MM.1S (cell line): ENCODE data around the gene BOK.

ENCODE experiments used
- DNase-seq: peaks from one replicate; pipeline ENCODE4 v3.0.0-alpha.2; 2015
- H2AFZ ChIP-seq: fragments of 300-600 bp; sonication (generic); 2 replicates; pipeline ENCODE4 v1.6.0; 2016; ENCODE audit warnings: antibody characterized with exemption, low read length
- H3F3A ChIP-seq: fragments of 300-600 bp; sonication (generic); 2 replicates; pipeline ENCODE4 v1.6.1; 2016; ENCODE audit warnings: mild to moderate bottlenecking, antibody characterized with exemption, low read length, moderate library complexity, mixed read lengths; ENCODE audit not compliant: insufficient read depth
- H3K27ac ChIP-seq: fragments of 300-600 bp; sonication (generic); 2 replicates; pipeline ENCODE4 v1.5.1; 2016; ENCODE audit warnings: mild to moderate bottlenecking, low read length
- H3K27me3 ChIP-seq: fragments of 300-600 bp; sonication (generic); replicated peaks from 2 replicates; pipeline ENCODE4 v1.6.0; 2016; ENCODE audit warnings: low read length; ENCODE audit not compliant: insufficient read depth
- H3K36me3 ChIP-seq: fragments of 300-600 bp; sonication (generic); replicated peaks from 2 replicates; pipeline ENCODE4 v1.6.1; 2016; ENCODE audit warnings: mild to moderate bottlenecking, low read length, mixed read lengths; ENCODE audit not compliant: insufficient read depth
- H3K4me1 ChIP-seq: fragments of 300-600 bp; sonication (generic); 2 replicates; pipeline ENCODE4 v1.6.1; 2016; ENCODE audit warnings: low read length, mixed read lengths
- H3K4me2 ChIP-seq: fragments of 300-600 bp; sonication (generic); 2 replicates; pipeline ENCODE4 v1.6.0; 2016; ENCODE audit warnings: low read depth, low read length
- H3K4me3 ChIP-seq: fragments of 300-600 bp; sonication (generic); 2 replicates; pipeline ENCODE4 v1.5.1; 2016; ENCODE audit warnings: low read length, mixed read lengths
- H3K79me2 ChIP-seq: fragments of 300-600 bp; sonication (generic); 2 replicates; pipeline ENCODE4 v1.6.1; 2016; ENCODE audit warnings: mixed run types, low read length, mixed read lengths
- H3K9ac ChIP-seq: fragments of 300-600 bp; sonication (generic); 2 replicates; pipeline ENCODE4 v1.6.1; 2016; ENCODE audit warnings: low read length, mixed read lengths
- H3K9me2 ChIP-seq: fragments of 300-600 bp; sonication (generic); replicated peaks from 2 replicates; pipeline ENCODE4 v1.6.1; 2016; ENCODE audit warnings: mild to moderate bottlenecking, low read length, mixed read lengths; ENCODE audit not compliant: insufficient read depth
- H3K9me3 ChIP-seq: fragments of 300-600 bp; sonication (generic); replicated peaks from 2 replicates; pipeline ENCODE4 v1.6.1; 2016; ENCODE audit warnings: mild to moderate bottlenecking, low read length, mixed read lengths; ENCODE audit not compliant: insufficient read depth
- H4K20me1 ChIP-seq: fragments of 300-600 bp; sonication (generic); 2 replicates; pipeline ENCODE4 v1.6.1; 2016; ENCODE audit warnings: mild to moderate bottlenecking, low read length, moderate library complexity, mixed read lengths; ENCODE audit not compliant: insufficient read depth
- CTCF ChIP-seq: fragments of 300-600 bp; sonication (generic); IDR thresholded peaks from 2 replicates; pipeline ENCODE4 v1.5.1; 2016; ENCODE audit warnings: antibody characterized with exemption, low read length, mixed read lengths
- EZH2 ChIP-seq: fragments of 300-600 bp; sonication (generic); optimal IDR thresholded peaks from 2 replicates; pipeline ENCODE3; 2017; ENCODE audit warnings: low read depth, mild to moderate bottlenecking, antibody characterized with exemption, low read length, mixed read lengths
- EZH2phosphoT487 ChIP-seq: fragments of 300-600 bp; sonication (generic); IDR thresholded peaks from 2 replicates; pipeline ENCODE4 v1.6.1; 2018; ENCODE audit warnings: antibody characterized with exemption, low read length

The BOK gene

GRCh38 chr2:241532733-241533601 is 25.6 kb upstream of the BOK start:
- no peaks in the 10 kb centered on the region for H3K9me2 ChIP-seq
- H3K9ac ChIP-seq = no peak overlapping the region
- no peak for TF ChIP-seq CTCF
- TF ChIP-seq EZH2 = no peak
- no peak for TF ChIP-seq EZH2phosphoT487
- no peak overlapping the region for H3K4me3 ChIP-seq
- H3K27me3 ChIP-seq = peaks cover 29% of the 10 kb centered on the region
- H3K36me3 ChIP-seq = no peaks in the 10 kb centered on the region
- H3K4me1 ChIP-seq = no peaks in the 10 kb centered on the region
- H3K79me2 ChIP-seq = no peaks in the 10 kb centered on the region
- no peaks in the 10 kb centered on the region for H3F3A ChIP-seq
- H3K4me2 ChIP-seq = no peak overlapping the region
- H4K20me1 ChIP-seq = no peaks in the 10 kb centered on the region
- H3K27ac ChIP-seq = no peak overlapping the region
- H2AFZ ChIP-seq = no peak overlapping the region
- no peak for DNase-seq
- no peaks in the 10 kb centered on the region for H3K9me3 ChIP-seq

DNA sequence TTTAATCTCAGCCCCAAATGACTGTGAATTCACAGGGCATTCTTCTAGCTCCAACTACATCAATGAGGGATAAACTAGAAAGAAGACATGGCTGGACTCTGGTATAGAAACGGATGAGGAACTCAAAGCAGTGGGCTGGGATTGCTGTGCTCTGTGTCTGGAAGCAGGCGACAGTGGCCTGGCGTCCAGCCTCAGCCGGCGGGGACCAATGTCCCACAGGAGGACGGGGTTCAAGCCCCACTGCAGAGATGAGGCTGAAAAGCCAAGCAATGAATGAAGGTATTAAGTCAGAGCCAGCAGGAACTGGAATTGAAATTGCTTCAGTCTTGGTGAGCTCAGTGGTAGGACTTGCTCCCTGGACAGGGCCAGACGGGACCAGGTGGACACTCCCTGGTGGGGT is 24.3 kb upstream of the BOK start:
- Histone ChIP-seq H3K4me3 (no peak overlapping the region), H3K27ac (no peak overlapping the region), H3K9me2 (no peaks in the 10 kb centered on the region), H3K9ac (no peak overlapping the region), H3K36me3 (no peaks in the 10 kb centered on the region), H3F3A (no peaks in the 10 kb centered on the region), H3K79me2 (no peaks in the 10 kb centered on the region), H3K27me3 (peaks cover 29% of the 10 kb centered on the region), H3K4me2 (no peak overlapping the region), H3K9me3 (no peaks in the 10 kb centered on the region), H4K20me1 (no peaks in the 10 kb centered on the region), H2AFZ (no peak overlapping the region), H3K4me1 (no peaks in the 10 kb centered on the region)
- no peak for DNase-seq
- TF ChIP-seq EZH2phosphoT487 (no peak), CTCF (no peak), EZH2 (no peak)

- no peaks in the 10 kb centered on the region for H3K79me2 ChIP-seq
- H3F3A ChIP-seq = no peaks in the 10 kb centered on the region
- H3K9ac ChIP-seq = no peak overlapping the region
- DNase-seq = no peak
- no peaks in the 10 kb centered on the region for H4K20me1 ChIP-seq
- H3K4me1 ChIP-seq = no peaks in the 10 kb centered on the region
- TF ChIP-seq CTCF = no peak
- no peak for TF ChIP-seq EZH2phosphoT487
- no peak for TF ChIP-seq EZH2
- H3K4me2 ChIP-seq = no peak overlapping the region
- H3K36me3 ChIP-seq = no peaks in the 10 kb centered on the region
- no peak overlapping the region for H3K27ac ChIP-seq
- H3K27me3 ChIP-seq = peaks cover 29% of the 10 kb centered on the region
- no peaks in the 10 kb centered on the region for H3K9me2 ChIP-seq
- no peak overlapping the region for H3K4me3 ChIP-seq
- no peak overlapping the region for H2AFZ ChIP-seq
- H3K9me3 ChIP-seq = no peaks in the 10 kb centered on the region
Observed at GRCh38 chr2:241534701-241535375, 23.7 kb upstream of the BOK start.
